Measurements from ENCODE around the gene OR1Q1. TPM values are rescaled to one million over a fixed set of nuclear protein-coding genes. Genes with fewer than 3 reads are reported as not detected.

Gene OR1Q1
- total RNA-seq, 1 experiment from 2014 or later: not detected

DNA sequence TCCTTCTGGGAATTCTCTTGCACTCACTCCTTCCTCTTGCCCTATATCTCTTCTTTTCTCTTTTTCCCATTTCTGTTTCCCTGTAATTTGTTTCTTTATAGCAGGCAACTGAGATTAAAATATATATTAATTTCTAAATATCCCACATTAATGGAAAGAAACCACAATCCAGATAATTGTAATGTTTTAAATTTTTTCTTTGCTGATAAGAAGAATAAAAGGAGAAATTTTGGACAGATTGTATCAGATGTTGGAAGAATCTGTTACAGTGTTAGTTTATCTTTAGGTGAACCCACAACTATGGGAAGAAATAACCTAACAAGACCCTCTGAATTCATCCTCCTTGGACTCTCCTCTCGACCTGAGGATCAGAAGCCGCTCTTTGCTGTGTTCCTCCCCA, 46.9 kb downstream of the OR1Q1 start, which contains the start of gene OR1L1:
TSS of gene OR1L1 (plus strand) at position 301 of the 400 bp plus-strand sequence. CDS start at position 301, 0 bp downstream.
- no peaks in the 10 kb centered on the region for H3K79me2 ChIP-seq (ENCODE audit: insufficient read depth, low read length)
- no CpG with 5 or more reads among the region's 2 CpGs for WGBS (ENCODE audit: extremely low coverage, insufficient read length, low lambda C conversion rate)
- no peaks in the 10 kb centered on the region for H3K27me3 ChIP-seq (ENCODE audit: insufficient read depth, low read length)
- H3K27ac Mint-ChIP-seq: no peak within 1 kb of the TSS
- H2BK15ac ChIP-seq (ENCODE audit: low read depth, low read length): no peak within 1 kb of the TSS
- no peak within 1 kb of the TSS for H2AK5ac ChIP-seq (ENCODE audit: insufficient read length, low read length)
- H3T11ph ChIP-seq (ENCODE audit: low read length): no peak within 1 kb of the TSS
- no peak within 1 kb of the TSS for H3K4me2 ChIP-seq (ENCODE audit: insufficient read depth, insufficient read length, low read length)
- no peaks in the 10 kb centered on the region for H4K20me1 ChIP-seq (ENCODE audit: control insufficient read depth, insufficient read depth, insufficient read length)
- H3K4ac ChIP-seq (ENCODE audit: low read depth, low read length): no peak within 1 kb of the TSS
- no peak for TF ChIP-seq CTCF (conservative IDR thresholded peaks at IDR 0.05)
- no peak within 1 kb of the TSS for H2BK20ac ChIP-seq (ENCODE audit: low read depth, low read length, poor library complexity, severe bottlenecking)
- H4K8ac ChIP-seq (replicated peaks; ENCODE audit: insufficient read length, low read depth, low read length): no peak within 1 kb of the TSS
- H3K23ac ChIP-seq (ENCODE audit: insufficient read length, low read depth, low read length): no peak within 1 kb of the TSS
- no peaks in the 10 kb centered on the region for H3K23me2 ChIP-seq (ENCODE audit: insufficient read length, low read depth, low read length, poor library complexity, severe bottlenecking)
- H3K27ac ChIP-seq (ENCODE audit: insufficient read length, low read depth, low read length): no peak within 1 kb of the TSS
- H3K4me3 Mint-ChIP-seq: no peak within 1 kb of the TSS
- no peak within 1 kb of the TSS for H3K18ac ChIP-seq (ENCODE audit: insufficient read length, low read depth, low read length)
- no peak within 1 kb of the TSS for H3K14ac ChIP-seq (ENCODE audit: insufficient read depth, low read length)
- DNase-seq: no peak
- peaks cover 86 to 88% of the 10 kb centered on the region in 2 experiments for H3K9me3 Mint-ChIP-seq
- H3K79me1 ChIP-seq (ENCODE audit: insufficient read depth, low read depth, low read length, poor library complexity, severe bottlenecking): no peaks in the 10 kb centered on the region
- no peak within 1 kb of the TSS for H2AFZ ChIP-seq (ENCODE audit: low read length)
- H3K27me3 Mint-ChIP-seq (ENCODE audit: low read depth): peaks cover under 1% of the 10 kb centered on the region
- H3K9ac ChIP-seq (ENCODE audit: extremely low read depth, insufficient read length, low read length): no peak within 1 kb of the TSS
- no peak within 1 kb of the TSS for H2BK120ac ChIP-seq (ENCODE audit: low read depth, low read length, poor library complexity, severe bottlenecking)
- peaks cover 0 to 38% (median 3%) of the 10 kb centered on the region in 3 experiments; a peak in 2 of 7 replicates for H3K36me3 Mint-ChIP-seq (ENCODE audit: insufficient read depth in 1 of 3, low read depth in 3 of 3)
- no peak within 1 kb of the TSS for H3K56ac ChIP-seq (ENCODE audit: insufficient read length, low read depth, low read length)
- peaks cover 73% of the 10 kb centered on the region for H3K9me3 ChIP-seq (ENCODE audit: control insufficient read depth, low read depth, low read length)
- H4K91ac ChIP-seq (ENCODE audit: insufficient read length, low read depth, low read length): no peak within 1 kb of the TSS
- H4K5ac ChIP-seq (ENCODE audit: insufficient read length, low read depth, low read length): no peak within 1 kb of the TSS
- H2BK12ac ChIP-seq (ENCODE audit: insufficient read length, low read depth, low read length): no peak within 1 kb of the TSS
- H3K4me1 Mint-ChIP-seq: no peaks in the 10 kb centered on the region
- H2BK5ac ChIP-seq (ENCODE audit: insufficient read length, low read length): no peak within 1 kb of the TSS
- no peaks in the 10 kb centered on the region for H3K4me1 ChIP-seq (ENCODE audit: insufficient read depth, low read length)

Other genes with a start within 250 kb of the OR1Q1 start
- 1.0 and 1.3 TPM in 2 replicates for gene PTGS1, start 243.7 kb upstream of the OR1Q1 start, total RNA-seq (2021)
- not detected in 2 replicates for gene OR1J1, start 136.8 kb upstream of the OR1Q1 start, total RNA-seq (2021)
- not detected in 2 replicates for gene OR1J2, start 103.9 kb upstream of the OR1Q1 start, total RNA-seq (2021)
- not detected in 2 replicates for gene OR1J4, start 95.6 kb upstream of the OR1Q1 start, total RNA-seq (2021)
- not detected in 2 replicates for gene OR1N1, start 87.4 kb upstream of the OR1Q1 start, total RNA-seq (2021)
- gene OR1N2, start 61.6 kb upstream of the OR1Q1 start, total RNA-seq (2021): not detected in 2 replicates
- not detected in 2 replicates for gene OR1L8, start 31.4 kb upstream of the OR1Q1 start, total RNA-seq (2021)
- gene OR1B1, start 42.9 kb downstream of the OR1Q1 start, total RNA-seq (2021): not detected in 2 replicates
- gene OR1L1, start 47.0 kb downstream of the OR1Q1 start, total RNA-seq (2021): not detected in 2 replicates
- gene OR1L3, start 60.4 kb downstream of the OR1Q1 start, total RNA-seq (2021): not detected in 2 replicates
- not detected in 2 replicates for gene OR1L4, start 109.3 kb downstream of the OR1Q1 start, total RNA-seq (2021)
- gene OR1L6, start 127.6 kb downstream of the OR1Q1 start, total RNA-seq (2021): not detected in 2 replicates
- gene OR5C1, start 174.2 kb downstream of the OR1Q1 start, total RNA-seq (2021): not detected in 2 replicates
- not detected in 2 replicates for gene OR1K1, start 185.4 kb downstream of the OR1Q1 start, total RNA-seq (2021)
- gene PDCL, start 213.8 kb downstream of the OR1Q1 start, total RNA-seq (2021): 24.3 and 25.6 TPM in 2 replicates